GM19025 (cell line): ENCODE measurements around the gene MBD5.

Experiments
- ATAC-seq: cut with Tn5 transposase; IDR thresholded peaks from one replicate; pipeline ENCODE4 v1.9.1; 2021; ENCODE audit warnings: mild to moderate bottlenecking, low read depth, moderate library complexity; ENCODE audit not compliant: unreplicated experiment

MBD5 gene

DNA sequence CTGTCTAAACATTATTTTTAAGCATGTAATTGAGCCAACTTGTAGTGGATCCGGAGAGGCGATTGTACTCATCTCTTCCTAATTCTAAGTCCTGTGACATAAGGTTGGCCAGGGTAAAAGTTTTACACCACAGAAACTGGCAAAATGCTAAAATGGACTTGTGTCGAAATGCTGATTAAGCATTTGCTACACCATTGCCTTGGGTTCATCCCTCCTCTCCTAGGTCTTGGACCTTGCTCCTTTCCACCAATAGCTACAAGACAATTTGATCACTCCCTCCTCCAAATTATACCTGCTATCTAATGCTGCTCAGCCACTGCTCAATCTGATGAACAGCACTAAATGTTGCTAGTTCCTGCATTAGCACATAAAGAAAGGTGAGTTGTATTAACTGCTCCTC is 491.0 kb downstream of the MBD5 start:
- no peak for ATAC-seq

DNA sequence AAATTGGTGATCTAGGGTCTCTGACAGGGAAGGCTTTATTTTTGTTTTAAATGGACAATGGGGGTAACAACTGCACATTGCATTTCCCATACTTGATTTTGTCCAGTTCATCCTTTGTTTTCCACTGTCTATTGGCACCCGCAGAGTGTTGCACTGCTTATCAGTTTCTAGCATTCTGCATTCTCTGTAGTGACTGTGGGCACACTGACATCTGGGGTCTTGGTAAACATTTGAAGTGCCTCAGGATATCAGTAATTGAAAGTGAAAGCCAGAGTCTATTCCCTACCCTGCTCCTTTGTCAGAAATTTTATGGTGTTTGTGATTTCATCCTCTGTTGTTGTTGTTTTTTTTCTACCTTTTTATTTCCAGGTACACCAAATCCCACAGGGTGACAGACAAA is 491.6 kb downstream of the MBD5 start:
- ATAC-seq = no peak

DNA sequence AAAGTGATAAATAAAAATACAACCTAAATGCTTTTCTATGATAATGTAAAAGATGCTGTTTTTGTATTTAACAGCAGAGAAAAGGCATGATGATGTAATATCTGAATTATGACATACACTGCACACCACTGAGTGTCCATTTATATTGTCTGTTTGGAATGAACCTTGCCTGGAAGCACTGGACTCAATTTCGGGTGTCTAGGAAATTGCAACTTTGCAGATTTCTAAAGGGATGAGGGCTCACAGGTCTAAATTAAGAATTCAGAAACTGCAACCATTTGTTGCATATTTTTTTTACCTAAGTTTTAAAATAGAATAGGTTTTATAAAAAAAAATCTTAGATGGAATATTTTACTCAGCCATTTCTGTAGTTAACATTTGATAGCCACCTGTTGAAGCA is 492.5 kb downstream of the MBD5 start:
- ATAC-seq = no peak

DNA sequence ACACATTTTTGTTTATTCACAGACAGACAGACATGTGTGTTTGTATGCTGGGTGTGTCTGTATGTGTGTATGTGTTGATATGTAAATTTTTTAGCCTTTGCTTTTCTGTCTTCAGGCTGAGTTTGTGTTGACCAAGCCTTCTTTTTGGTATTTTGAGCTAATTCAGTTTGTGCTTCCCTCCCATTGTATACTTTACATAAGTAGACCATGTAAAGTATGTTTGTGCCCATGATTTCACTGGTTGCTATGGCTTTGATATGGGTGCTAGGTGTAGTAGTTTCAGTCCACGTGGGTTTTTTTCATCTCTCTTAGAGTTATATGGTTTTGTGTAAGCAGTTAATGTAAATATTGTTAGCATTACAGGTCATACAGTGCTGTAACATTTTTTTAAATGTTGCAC is 494.2 kb downstream of the MBD5 start:
- no peak for ATAC-seq

DNA sequence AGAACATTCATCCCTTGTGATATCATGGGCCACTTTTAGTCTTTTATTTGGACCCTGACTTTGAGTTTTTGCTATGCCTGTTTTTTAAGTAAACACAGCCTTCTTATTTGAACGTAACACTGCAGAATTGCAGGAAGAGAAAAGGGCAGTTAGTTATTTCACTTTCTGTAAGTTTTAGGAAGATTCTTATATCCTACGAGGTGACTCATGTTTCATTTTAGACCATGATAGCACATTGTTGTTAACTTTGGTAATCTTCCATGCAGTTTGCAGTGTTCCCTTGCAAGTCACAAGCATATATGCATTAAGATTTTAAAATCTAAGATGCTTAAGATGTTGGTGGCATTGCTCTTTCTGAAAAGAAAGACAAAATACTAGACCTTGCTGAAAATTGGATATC is 495.1 kb downstream of the MBD5 start:
- ATAC-seq = no peak

DNA sequence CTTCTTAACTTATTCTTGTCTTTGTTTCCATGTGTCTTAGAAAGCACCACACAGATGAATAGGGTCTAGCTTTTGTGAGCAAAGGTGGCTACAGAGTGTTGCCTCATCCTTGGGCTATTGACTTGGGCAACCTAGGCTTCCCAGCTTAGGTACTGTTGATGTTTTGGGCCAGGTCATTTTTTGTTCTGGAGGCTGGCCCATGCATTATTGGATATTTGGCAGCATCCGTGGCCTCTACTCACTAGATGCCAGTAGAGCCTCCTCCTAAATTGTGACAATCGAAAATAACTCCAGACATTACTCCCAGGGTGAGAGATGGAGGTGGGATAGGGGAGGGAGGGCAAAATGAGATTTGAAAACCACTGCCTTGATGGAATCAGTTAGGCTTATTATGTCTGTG is 496.4 kb downstream of the MBD5 start:
- ATAC-seq = no peak

DNA sequence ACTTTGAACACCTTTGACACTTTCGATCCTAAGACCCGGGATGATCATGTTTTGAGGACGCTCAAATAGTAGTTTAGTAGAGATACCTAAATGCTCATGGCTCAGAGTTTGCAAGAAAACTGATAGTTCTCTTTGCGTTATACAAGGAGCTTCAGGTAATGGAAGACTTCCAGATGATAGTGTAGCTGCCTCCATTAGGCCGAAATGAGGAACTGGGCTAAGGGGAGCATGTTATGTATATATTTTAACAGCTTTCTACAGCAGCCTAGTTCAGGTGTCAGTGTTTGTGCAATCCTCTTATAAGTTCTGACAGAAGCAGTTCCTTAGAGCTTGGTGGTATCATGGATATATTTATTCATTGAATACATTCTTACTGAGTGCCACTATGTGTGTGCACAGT is 496.9 kb downstream of the MBD5 start:
- no peak for ATAC-seq

DNA sequence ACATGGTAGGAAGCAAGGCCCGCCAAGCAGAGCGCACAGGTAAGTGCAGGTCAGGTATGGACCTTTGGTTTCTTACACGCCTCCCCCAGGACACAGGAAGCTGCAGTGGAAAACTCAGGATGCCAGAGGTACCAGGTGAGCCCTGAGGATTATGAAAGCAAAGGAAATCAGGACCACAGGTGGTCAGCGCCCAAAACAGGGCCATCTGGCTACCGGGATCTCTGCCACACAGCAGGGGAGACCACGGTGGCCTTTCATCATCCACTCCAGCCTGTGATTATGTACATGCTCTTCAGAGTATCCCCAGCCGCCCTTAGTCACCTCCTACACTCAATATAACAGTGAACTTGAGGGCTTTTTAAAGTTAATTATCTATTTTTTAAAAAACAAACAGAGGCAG is 498.1 kb downstream of the MBD5 start:
- ATAC-seq = no peak

DNA sequence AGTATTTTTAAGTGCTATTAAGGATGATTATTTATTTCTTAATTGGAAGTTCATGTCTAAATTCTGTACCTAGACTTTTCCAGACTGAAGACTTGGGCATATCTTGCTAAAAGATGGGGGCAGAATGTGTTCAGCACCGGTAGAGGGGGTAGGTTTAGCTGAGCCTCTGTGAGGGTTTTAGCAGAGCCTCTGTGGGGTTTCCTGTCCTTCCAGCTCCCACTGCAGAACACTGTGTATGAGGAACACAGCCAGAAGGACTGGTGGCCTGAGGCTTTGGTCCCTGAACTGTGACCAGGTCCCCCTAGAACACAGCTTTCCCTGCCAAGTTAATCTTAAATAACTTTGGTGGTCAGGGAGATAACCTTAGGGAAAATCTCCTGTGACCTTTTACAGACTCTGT is 500.3 kb downstream of the MBD5 start:
- ATAC-seq = no peak

DNA sequence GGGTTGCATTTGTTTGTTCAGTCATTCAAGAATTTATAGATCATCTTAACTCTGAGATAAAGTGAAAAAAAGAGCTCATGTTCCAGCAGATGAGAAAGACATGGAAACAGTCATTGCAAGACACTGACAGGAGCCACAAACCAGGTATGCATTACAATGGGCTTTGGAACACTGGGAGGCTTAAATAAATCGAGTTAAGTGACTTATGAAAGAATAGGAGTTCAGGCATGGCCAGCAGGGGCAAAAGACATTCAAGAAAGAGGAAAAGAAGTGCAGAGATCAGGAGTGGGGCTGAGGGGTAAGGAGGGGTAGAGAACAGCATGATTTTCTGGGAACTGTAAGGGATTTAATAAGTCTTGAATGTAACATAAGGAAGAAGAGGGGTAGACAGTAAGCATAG is 502.4 kb downstream of the MBD5 start:
- no peak for ATAC-seq

DNA sequence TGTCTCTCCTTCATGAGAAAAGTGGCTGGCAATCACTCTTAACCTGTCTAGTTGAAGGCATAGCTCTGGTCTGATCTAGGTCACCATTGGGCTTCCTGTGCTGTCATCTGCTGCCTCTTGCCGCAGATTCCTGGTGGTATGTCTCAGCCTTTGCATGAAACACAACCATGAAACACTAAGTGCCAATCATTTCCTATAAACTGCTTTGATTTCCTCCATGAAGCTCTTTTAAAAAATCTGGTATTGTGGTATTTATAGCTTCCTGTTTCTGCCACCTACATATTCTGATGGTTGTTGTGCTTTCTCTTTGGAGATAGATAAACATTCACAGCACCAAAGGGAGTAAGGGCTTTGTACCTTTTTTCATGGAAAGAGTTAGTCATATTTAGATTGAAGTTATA is 503.6 kb downstream of the MBD5 start:
- no peak for ATAC-seq

DNA sequence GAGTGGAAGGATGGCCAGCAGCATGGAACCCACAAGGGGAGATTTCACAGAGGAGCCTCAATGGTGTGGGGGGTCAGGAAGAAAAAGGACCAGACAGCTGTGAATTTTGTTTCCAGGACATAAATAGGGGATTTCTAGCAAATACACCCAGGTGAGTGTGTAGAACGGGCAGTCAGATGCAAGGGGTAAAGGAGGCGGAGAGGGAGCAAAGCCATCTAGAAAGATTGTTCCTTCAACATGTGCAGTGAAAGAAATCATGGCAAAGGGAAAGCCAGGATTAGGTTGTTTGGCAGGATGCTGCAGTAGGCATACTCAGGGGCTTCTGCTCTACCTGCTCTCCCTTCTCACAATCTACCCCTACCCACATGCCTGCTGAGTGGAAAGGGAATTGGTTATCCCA is 504.2 kb downstream of the MBD5 start:
- no peak for ATAC-seq

DNA sequence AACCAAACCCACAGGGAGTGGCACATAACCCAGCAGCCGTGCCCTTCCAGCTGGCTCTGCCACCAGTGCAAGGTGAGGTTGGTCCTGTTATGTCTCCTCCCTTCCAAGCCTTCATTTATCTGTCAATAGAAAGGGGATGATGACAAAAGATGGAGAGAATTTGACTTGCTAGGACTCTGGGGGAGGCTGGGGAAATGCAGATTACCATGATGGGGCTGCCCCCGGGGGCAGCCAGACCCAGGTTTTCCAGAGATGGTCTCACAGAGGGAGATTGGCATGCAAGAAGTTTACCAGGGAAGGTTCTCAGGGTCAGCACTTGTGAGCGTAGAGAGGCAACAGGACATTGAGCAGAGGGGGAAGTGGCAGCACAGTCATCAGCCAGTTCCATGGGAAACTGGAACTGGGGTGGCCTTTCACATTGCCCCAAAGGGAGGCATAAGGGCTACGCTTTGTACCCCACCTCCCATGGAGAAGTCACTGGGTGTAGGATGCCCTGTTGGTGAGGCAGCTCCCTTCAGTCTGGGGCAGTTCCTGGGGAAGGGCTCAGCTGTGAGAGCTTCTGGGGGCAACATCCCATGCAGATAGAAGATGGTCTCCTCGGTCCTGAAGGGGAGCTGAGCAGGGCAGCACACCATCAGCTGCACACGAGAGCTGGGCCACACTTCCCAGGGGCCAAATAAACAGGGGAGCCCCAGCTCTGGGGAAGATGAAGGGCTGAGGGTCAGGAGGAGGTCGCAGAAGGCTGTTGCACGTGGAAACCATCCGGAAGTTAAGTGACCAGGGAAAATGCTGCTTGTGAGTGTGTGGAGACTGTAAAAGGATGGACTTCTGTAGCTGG is 505.8 kb downstream of the MBD5 start:
- ATAC-seq = no peak

DNA sequence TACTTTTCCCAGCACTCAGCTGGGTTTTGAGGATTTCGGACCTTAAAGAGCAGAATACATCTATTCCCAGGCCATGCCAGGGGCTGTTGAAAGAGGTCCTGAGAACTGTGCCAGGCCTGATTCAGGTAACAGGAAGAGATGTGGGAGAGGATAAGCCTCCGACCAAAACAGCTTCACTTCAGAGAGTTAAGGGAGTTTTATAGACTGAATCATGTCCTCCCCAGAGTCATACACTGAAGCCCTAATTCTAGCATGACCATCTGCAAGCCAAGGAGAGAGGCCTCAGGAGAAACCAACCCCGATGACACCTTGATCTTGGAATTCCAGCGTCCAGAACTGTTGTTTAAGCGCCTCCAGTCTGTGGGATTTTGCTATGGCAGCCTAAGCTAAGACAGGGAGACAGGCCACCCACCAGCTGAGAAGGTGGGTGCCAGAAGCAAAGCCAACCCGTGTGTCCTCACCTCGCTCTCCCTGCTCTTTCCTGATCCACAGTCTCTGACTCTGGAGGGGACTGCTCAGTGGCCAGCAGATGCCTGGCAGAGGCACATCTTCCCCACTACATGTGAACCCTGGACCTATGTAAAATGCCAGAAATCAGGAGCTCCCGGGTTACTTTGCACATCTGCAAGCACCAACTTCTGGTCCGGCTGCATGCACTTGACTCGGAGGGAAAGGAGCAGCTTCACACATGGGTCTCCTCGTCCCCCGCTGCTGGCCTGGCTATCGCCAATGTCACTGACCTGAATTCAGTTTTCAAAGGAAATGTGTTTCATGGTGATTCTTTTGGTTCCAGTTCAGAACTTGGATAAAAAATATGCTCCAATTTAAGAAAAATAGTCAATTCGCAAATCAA is 506.8 kb downstream of the MBD5 start:
- ATAC-seq = no peak

DNA sequence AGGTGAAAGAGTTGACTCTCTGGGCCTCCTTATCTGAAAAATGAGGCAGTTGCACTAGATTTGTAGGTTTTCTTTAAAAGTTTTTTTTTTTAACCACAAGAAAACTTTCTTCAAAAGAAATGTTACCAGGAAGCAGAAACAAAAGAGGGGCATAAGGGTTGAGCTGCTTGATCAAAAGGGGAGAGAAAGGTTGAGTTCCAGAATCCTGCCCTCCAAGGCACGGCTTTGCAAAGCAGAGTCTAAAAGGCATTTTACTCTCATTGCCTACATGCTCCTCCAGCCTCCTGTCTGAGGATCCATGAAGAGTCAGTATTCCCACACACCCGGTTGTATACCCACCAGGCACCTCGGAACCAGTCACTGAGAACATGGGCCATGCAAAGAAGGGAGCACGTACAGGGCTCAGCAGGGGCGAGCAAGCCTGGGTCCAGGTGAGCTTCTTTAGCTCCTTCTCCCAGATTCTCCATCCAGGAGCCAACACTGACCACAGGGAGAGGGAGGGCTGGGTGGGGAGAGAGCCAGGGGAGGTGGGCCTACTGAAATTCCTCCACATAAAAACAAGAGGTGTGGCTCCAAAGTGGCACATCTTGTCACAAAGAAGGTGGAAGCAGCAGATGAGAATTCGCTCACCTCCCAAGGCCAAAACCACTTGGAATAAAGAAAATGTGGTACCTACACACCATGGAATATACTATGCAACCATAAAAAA is 507.6 kb downstream of the MBD5 start:
- no peak for ATAC-seq

DNA sequence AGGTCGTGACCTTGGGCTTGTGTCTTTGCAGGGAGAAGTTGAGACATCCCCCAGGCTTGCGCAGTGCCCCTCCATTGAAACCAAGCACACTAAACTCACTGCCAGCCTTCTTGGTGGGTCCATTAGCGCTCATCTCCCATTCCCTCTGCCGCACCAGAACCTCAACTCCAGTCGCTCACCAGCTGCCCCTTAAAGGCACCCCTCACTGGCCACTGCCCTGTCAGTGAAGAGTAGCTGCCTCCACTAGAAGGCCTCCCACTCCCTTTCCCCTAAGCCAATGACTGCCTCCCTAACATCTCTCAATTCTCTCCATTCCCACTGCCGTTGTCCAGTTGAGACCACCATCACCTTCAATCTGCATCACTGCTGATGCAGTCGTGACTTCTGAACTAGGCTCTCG is 508.9 kb downstream of the MBD5 start:
- ATAC-seq = no peak

DNA sequence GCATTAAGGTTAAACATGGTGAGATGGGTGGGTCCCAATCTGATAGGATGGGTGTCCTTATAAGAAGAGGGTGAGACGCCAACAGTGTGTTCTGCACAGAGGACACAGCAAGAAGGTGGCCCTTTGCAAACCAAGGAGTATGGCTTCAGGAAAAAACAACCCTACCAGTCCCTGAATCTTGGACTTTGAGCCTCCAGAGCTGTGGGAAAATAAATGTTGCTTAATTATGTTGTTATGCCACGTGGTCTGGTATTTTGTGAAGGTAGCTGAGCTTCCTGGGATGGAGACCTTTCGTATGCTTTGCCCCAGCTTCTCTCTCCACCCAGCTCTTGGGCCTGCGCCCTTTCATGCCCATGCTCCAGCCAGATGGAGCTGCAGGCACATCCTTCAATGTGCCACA is 509.5 kb downstream of the MBD5 start:
- no peak for ATAC-seq

DNA sequence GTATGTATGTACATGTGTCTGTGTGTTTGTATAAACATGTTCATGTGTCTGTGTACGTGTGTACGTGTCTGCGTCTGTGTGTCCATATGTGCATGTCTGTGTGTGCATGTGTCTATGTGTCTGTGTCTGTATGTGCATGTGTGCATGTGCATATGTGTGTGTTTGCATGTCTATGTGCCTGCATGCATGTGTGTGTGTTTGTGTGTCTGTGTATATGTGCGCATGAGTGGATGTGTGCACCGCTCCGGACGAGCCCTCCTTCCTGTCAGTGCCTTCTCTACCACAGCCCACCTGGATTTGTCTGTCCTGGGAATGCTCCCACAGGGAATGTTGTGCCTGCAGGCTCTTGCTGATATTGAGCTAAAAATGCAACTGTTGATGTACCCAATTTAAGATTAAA is 510.3 kb downstream of the MBD5 start:
- no peak for ATAC-seq

DNA sequence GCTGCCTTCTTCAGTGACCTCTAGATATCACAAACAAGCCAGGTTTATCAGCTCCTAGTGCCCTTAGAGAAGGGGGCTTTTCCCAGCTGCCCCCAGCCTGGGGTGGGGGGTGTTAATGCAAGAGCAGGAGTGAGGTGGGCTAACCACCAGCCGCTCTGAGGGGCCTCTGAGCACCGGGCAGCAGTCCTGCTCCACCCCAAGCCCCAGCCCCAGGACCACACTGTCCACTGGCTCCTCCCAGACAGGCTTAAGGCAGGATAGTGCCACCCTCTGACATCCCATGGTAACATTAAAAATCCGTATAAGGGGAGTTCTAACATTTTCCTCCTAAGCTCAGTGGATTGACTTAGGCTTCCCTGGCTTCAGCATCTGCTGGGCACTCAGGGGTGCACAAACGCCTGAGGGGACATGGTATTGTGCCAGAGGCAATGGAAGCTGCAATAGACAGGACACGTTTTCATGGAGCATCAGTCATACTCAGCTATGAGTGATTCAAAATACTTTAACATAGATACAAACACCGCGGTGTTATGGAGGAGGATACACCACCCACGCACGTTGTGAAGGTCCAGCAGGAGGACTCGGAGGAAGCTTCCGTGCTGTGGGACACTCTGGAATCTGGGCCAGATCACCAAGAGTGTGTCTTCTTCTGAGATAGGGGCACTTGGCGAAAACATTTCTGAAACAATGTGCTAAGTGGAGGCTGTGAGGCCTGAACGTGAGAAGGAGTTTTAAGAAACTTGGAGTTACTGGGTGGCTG is 511.0 kb downstream of the MBD5 start:
- ATAC-seq = no peak

DNA sequence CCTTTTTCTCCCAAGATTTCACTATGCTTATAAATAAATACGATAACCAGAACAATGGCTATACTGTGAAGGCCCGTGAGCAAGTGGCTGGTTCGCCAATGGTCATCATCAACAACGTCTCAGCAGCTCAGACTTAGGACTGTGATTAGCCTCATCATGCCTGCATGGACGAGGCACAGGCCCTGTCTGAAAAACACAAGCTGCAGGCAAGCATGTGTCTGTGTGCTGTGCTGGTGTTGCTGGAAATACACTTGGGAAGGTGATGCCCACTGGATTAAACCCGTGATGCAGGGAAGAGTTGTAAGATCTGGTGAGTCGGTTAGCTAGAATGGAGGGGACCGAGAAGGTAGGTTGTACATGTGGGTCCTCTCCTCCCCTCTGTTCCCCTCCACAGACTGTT is 512.1 kb downstream of the MBD5 start:
- no peak for ATAC-seq

DNA sequence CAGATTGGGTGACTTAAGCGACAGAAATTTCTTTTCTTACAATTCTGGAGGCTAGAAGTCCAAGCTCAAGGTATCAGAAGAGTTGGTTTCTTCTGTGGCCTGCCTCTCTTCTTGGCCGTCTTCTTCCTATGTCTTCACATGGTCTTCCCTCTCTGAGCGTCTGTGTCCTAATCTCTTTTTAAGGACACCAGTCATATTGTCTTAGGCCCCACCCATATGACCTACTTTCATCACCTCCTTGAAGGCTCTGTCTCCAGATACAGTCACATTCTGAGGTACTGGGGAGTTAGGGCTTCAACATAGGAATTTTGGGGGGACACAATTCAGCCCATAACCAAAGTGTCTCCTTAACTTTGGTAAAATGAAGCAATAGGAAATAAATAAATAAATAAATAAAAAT is 512.8 kb downstream of the MBD5 start:
- no peak for ATAC-seq
